CD4-positive, CD25-positive, alpha-beta regulatory T cell (primary cell): ENCODE results near the gene FCHSD2. TPM values are rescaled to one million over a fixed set of nuclear protein-coding genes. Genes with fewer than 3 reads are reported as not detected.
"Not testable (repeated sequence)": the region's sequence is repeated elsewhere in the genome, so short reads cannot be mapped to it uniquely, and the experiment has no call there.

Experiments
- ATAC-seq, 2 donors: fragments of 150-1000 bp; cut with Tn5 transposase; one replicate each; pipeline ENCODE4 v1.10.0; 2021; ENCODE audit warnings: low read depth in 2 of 2, moderate number of reproducible peaks in 2 of 2, moderate library complexity in 1 of 2
- DNase-seq, 3 donors: peaks; one replicate each; pipeline versions ENCODE4 v3.0.0 to v3.0.0-alpha.2; 2012 to 2022; ENCODE audit warnings: mixed read lengths in 1 of 3
- H3K27ac ChIP-seq: one replicate; pipeline ENCODE4 v1.7.0; 2013; ENCODE audit warnings: mild to moderate bottlenecking, low read length; ENCODE audit not compliant: insufficient read depth, poor library complexity, severe bottlenecking
- H3K27me3 ChIP-seq: one replicate; pipeline ENCODE4 v1.7.0; 2013; ENCODE audit warnings: low read length; ENCODE audit not compliant: control insufficient read depth, insufficient read depth
- H3K36me3 ChIP-seq: one replicate; pipeline ENCODE4 v1.7.0; 2013; ENCODE audit warnings: mild to moderate bottlenecking, low read length, moderate library complexity; ENCODE audit not compliant: control insufficient read depth, insufficient read depth
- H3K4me1 ChIP-seq: 2 replicates; pipeline ENCODE4 v1.7.0; 2013; ENCODE audit warnings: mild to moderate bottlenecking, low read length; ENCODE audit not compliant: insufficient read depth, control insufficient read depth, poor library complexity, severe bottlenecking
- H3K4me3 ChIP-seq: one replicate; pipeline ENCODE4 v1.7.0; 2013; ENCODE audit warnings: low read depth, mild to moderate bottlenecking, low read length, moderate library complexity
- H3K9me3 ChIP-seq, 2 experiments: 1 replicate in 1 of 2; 2 replicates in 1 of 2; pipeline ENCODE4 v1.7.0; 2013; ENCODE audit warnings: low read length in 2 of 2, mild to moderate bottlenecking in 1 of 2, moderate library complexity in 1 of 2; ENCODE audit not compliant: control insufficient read depth in 2 of 2
- H3K27ac Mint-ChIP-seq, 3 donors: one replicate each; pipeline ENCODE4 v1.8.0; 2020 to 2022; ENCODE audit warnings: mild to moderate bottlenecking in 3 of 3, mixed read lengths in 3 of 3, moderate library complexity in 2 of 3
- H3K27me3 Mint-ChIP-seq: one replicate; pipeline ENCODE4 v1.8.0; 2022; ENCODE audit warnings: mild to moderate bottlenecking, mixed read lengths
- H3K36me3 Mint-ChIP-seq: one replicate; pipeline ENCODE4 v1.8.0; 2020; ENCODE audit warnings: mixed read lengths
- H3K4me1 Mint-ChIP-seq, 4 donors: one replicate each; pipeline ENCODE4 v1.8.0; 2020 to 2022; ENCODE audit warnings: mixed read lengths in 4 of 4, mild to moderate bottlenecking in 1 of 4
- H3K4me3 Mint-ChIP-seq, 4 donors: one replicate each; pipeline ENCODE4 v1.8.0; 2020 to 2022; ENCODE audit warnings: mild to moderate bottlenecking in 4 of 4, mixed read lengths in 4 of 4, moderate library complexity in 3 of 4
- H3K9me3 Mint-ChIP-seq, 7 donors: one replicate each; pipeline ENCODE4 v1.8.0; 2020 to 2022; ENCODE audit warnings: mixed read lengths in 7 of 7, mild to moderate bottlenecking in 3 of 7, moderate library complexity in 2 of 7
- polyA plus RNA-seq, 4 donors: library from polyadenylated mRNA; unstranded; fragments of 300-500 nt; fragmentation: Illumina TruSeq; gene quantifications; one replicate each; pipeline ENCODE4 v1.2.3, GENCODE V29; 2021
- total RNA-seq: library from RNA; stranded (reverse); gene quantifications from one replicate; pipeline ENCODE4 v1.2.3, GENCODE V29; 2022

The FCHSD2 gene
- total and polyA plus RNA-seq, 5 donors from 2014 or later = 13.5 to 56.6 (median 19.6) TPM

GRCh38 chr11:73124800-73125199 is 17.3 kb downstream of the FCHSD2 start:
- Histone ChIP-seq H3K4me1 (no peaks in the 10 kb centered on the region), H3K27ac (no peak overlapping the region), H3K9me3 (peaks cover 4 to 9% of the 10 kb centered on the region in 2 experiments), H3K4me3 (no peak overlapping the region), H3K36me3 (peaks cover 27% of the 10 kb centered on the region), H3K27me3 (no peaks in the 10 kb centered on the region)
- no peak overlapping the region for H3K27ac Mint-ChIP-seq
- no peak for DNase-seq
- H3K4me3 Mint-ChIP-seq = no peak overlapping the region
- H3K4me1 Mint-ChIP-seq = peaks cover 19 to 38% (median 31%) of the 10 kb centered on the region in 4 donors
- no peak for ATAC-seq
- no peaks in the 10 kb centered on the region for H3K27me3 Mint-ChIP-seq
- peaks cover 53% of the 10 kb centered on the region for H3K36me3 Mint-ChIP-seq
- peaks cover 0 to 10% (median 1%) of the 10 kb centered on the region in 7 donors for H3K9me3 Mint-ChIP-seq

GRCh38 chr11:73123892-73124291 is 18.2 kb downstream of the FCHSD2 start:
- H3K27me3 Mint-ChIP-seq, H3K4me1 ChIP-seq, H3K27ac Mint-ChIP-seq, H3K4me3 ChIP-seq, H3K27ac ChIP-seq, H3K27me3 ChIP-seq, H3K9me3 ChIP-seq, ATAC-seq, H3K4me3 Mint-ChIP-seq, DNase-seq: not testable (repeated sequence)
- Mint-ChIP-seq H3K4me1 (peaks cover 19 to 39% (median 32%) of the 10 kb centered on the region in 4 donors), H3K36me3 (peaks cover 55% of the 10 kb centered on the region), H3K9me3 (peaks cover 0 to 10% (median 1%) of the 10 kb centered on the region in 7 donors)
- H3K36me3 ChIP-seq = peaks cover 30% of the 10 kb centered on the region

GRCh38 chr11:73121692-73122091 is 20.4 kb downstream of the FCHSD2 start:
- Mint-ChIP-seq H3K27me3 (no peaks in the 10 kb centered on the region), H3K36me3 (peaks cover 51% of the 10 kb centered on the region), H3K9me3 (peaks cover 0 to 10% (median 1%) of the 10 kb centered on the region in 7 donors)

GRCh38 chr11:73117071-73117470 is 25.0 kb downstream of the FCHSD2 start:
- ATAC-seq (no peak), DNase-seq (no peak)
- no peaks in the 10 kb centered on the region for H3K27me3 ChIP-seq
- no peaks in the 10 kb centered on the region for H3K9me3 ChIP-seq
- H3K27ac ChIP-seq = no peak overlapping the region
- Mint-ChIP-seq H3K9me3 (peaks cover 0 to 4% (median 0%) of the 10 kb centered on the region in 7 donors), H3K4me1 (peaks cover 10 to 39% (median 25%) of the 10 kb centered on the region in 4 donors), H3K27ac (no peak overlapping the region), H3K4me3 (no peak overlapping the region), H3K27me3 (no peaks in the 10 kb centered on the region), H3K36me3 (peaks cover 38% of the 10 kb centered on the region)
- H3K36me3 ChIP-seq = peaks cover 18% of the 10 kb centered on the region
- H3K4me3 ChIP-seq = no peak overlapping the region
- H3K4me1 ChIP-seq = no peaks in the 10 kb centered on the region

More at GRCh38 chr11:73121692-73122091, 20.4 kb downstream of the FCHSD2 start:
- Histone ChIP-seq H3K4me1 (no peaks in the 10 kb centered on the region), H3K4me3 (no peak overlapping the region), H3K27ac (no peak overlapping the region), H3K27me3 (no peaks in the 10 kb centered on the region), H3K9me3 (peaks cover 4 to 9% of the 10 kb centered on the region in 2 experiments), H3K36me3 (peaks cover 24% of the 10 kb centered on the region)
- DNase-seq = no peak
- no peak for ATAC-seq
- no peak overlapping the region for H3K27ac Mint-ChIP-seq
- peaks cover 17 to 38% (median 32%) of the 10 kb centered on the region in 4 donors for H3K4me1 Mint-ChIP-seq
- H3K4me3 Mint-ChIP-seq = no peak overlapping the region

- H3K27ac ChIP-seq = no peak overlapping the region
- H3K4me1 ChIP-seq = no peaks in the 10 kb centered on the region
- H3K4me1 Mint-ChIP-seq = peaks cover 9 to 38% (median 25%) of the 10 kb centered on the region in 4 donors
- no peak overlapping the region for H3K4me3 Mint-ChIP-seq
- no peak for ATAC-seq
- no peaks in the 10 kb centered on the region for H3K9me3 ChIP-seq
- H3K27me3 Mint-ChIP-seq = no peaks in the 10 kb centered on the region
- peaks cover 0 to 4% (median 0%) of the 10 kb centered on the region in 7 donors for H3K9me3 Mint-ChIP-seq
- peaks cover 18% of the 10 kb centered on the region for H3K36me3 ChIP-seq
- H3K36me3 Mint-ChIP-seq = peaks cover 37% of the 10 kb centered on the region
- no peak overlapping the region for H3K27ac Mint-ChIP-seq
- H3K4me3 ChIP-seq = no peak overlapping the region
- no peak for DNase-seq
- H3K27me3 ChIP-seq = no peaks in the 10 kb centered on the region
Observed at GRCh38 chr11:73116636-73117035, 25.5 kb downstream of the FCHSD2 start.

- Histone ChIP-seq H3K27ac (no peak overlapping the region), H3K4me3 (no peak overlapping the region), H3K36me3 (peaks cover 15% of the 10 kb centered on the region), H3K4me1 (no peaks in the 10 kb centered on the region), H3K9me3 (peaks cover 0 to 4% of the 10 kb centered on the region in 2 experiments), H3K27me3 (no peaks in the 10 kb centered on the region)
- Mint-ChIP-seq H3K4me3 (no peak overlapping the region), H3K27ac (no peak overlapping the region), H3K36me3 (peaks cover 37% of the 10 kb centered on the region), H3K4me1 (peaks cover 4 to 35% (median 23%) of the 10 kb centered on the region in 4 donors), H3K27me3 (no peaks in the 10 kb centered on the region), H3K9me3 (peaks cover 0 to 8% (median 4%) of the 10 kb centered on the region in 7 donors)
- ATAC-seq (no peak), DNase-seq (no peak)
Observed at GRCh38 chr11:73114835-73115220, 27.3 kb downstream of the FCHSD2 start.

- peaks cover 35% of the 10 kb centered on the region for H3K36me3 Mint-ChIP-seq
- no peak for DNase-seq
Observed at GRCh38 chr11:73114110-73114834, 27.8 kb downstream of the FCHSD2 start.

More at GRCh38 chr11:73114110-73114834, 27.8 kb downstream of the FCHSD2 start:
- no peak overlapping the region for H3K4me3 Mint-ChIP-seq
- no peaks in the 10 kb centered on the region for H3K4me1 ChIP-seq
- H3K9me3 Mint-ChIP-seq = peaks cover 0 to 9% (median 6%) of the 10 kb centered on the region in 7 donors
- no peak overlapping the region for H3K27ac ChIP-seq
- no peaks in the 10 kb centered on the region for H3K27me3 Mint-ChIP-seq
- ATAC-seq = no peak
- H3K27me3 ChIP-seq = no peaks in the 10 kb centered on the region
- peaks cover 4 to 33% (median 24%) of the 10 kb centered on the region in 4 donors for H3K4me1 Mint-ChIP-seq
- peaks cover 0 to 4% of the 10 kb centered on the region in 2 experiments for H3K9me3 ChIP-seq
- H3K4me3 ChIP-seq = no peak overlapping the region
- peaks cover 12% of the 10 kb centered on the region for H3K36me3 ChIP-seq
- H3K27ac Mint-ChIP-seq = peak overlapping the region in 1 of 3 donors; percentile 37
